Naive thymus-derived CD4-positive, alpha-beta T cell (primary cell): Measurements from ENCODE around the gene ATF6. TPM values are rescaled to one million over a fixed set of nuclear protein-coding genes. Genes with fewer than 3 reads are reported as not detected.

Experiments
- ATAC-seq: fragments of 150-1000 bp; cut with Tn5 transposase; 2 replicates; pipeline ENCODE4 v1.10.0; 2021; ENCODE audit warnings: mild to moderate bottlenecking, moderate library complexity
- CTCF ChIA-PET: fragments of 350-600 bp; sonication (Branson Sonifier 250); formaldehyde crosslinking; loops from one replicate; lab custom pipeline; 2021; ENCODE audit warnings: antibody characterized with exemption; lab: Charles Lee
- POLR2A ChIA-PET: fragments of 350-600 bp; sonication (Branson Sonifier 250); formaldehyde crosslinking; loops from one replicate; lab custom pipeline; 2021; ENCODE audit warnings: antibody characterized with exemption, inconsistent platforms; lab: Charles Lee
- DNase-seq, 9 donors: peaks; one replicate each; pipeline versions ENCODE4 v3.0.0 to v3.0.0-alpha.2; 2020 to 2022; ENCODE audit warnings: mixed read lengths in 1 of 9
- H3K27ac ChIP-seq: one replicate; pipeline ENCODE4 v1.7.0; 2013; ENCODE audit warnings: mild to moderate bottlenecking, low read depth, low read length, moderate library complexity
- H3K27me3 ChIP-seq, 2 donors: one replicate each; pipeline ENCODE4 v1.7.0; 2013; ENCODE audit warnings: low read length in 2 of 2, mild to moderate bottlenecking in 2 of 2, moderate library complexity in 2 of 2; ENCODE audit not compliant: control insufficient read depth in 2 of 2, insufficient read depth in 2 of 2
- H3K36me3 ChIP-seq, 3 experiments: 1 replicate in 2 of 3; 2 replicates in 1 of 3; pipeline ENCODE4 v1.7.0; 2013; ENCODE audit warnings: low read length in 3 of 3, mild to moderate bottlenecking in 3 of 3, moderate library complexity in 1 of 3; ENCODE audit not compliant: insufficient read depth in 3 of 3, control insufficient read depth in 2 of 3
- H3K4me1 ChIP-seq, 2 donors: one replicate each; pipeline ENCODE4 v1.7.0; 2013; ENCODE audit warnings: low read length in 2 of 2, mild to moderate bottlenecking in 2 of 2, moderate library complexity in 1 of 2; ENCODE audit not compliant: control insufficient read depth in 2 of 2, insufficient read depth in 2 of 2
- H3K4me3 ChIP-seq: 2 replicates; pipeline ENCODE4 v1.7.0; 2013; ENCODE audit warnings: mild to moderate bottlenecking, low read length
- H3K9me3 ChIP-seq, 3 experiments: 1 replicate in 2 of 3; 2 replicates in 1 of 3; pipeline ENCODE4 v1.7.0; 2013; ENCODE audit warnings: low read length in 3 of 3; ENCODE audit not compliant: control insufficient read depth in 2 of 3
- H3K27ac Mint-ChIP-seq, 9 donors: one replicate each; pipeline ENCODE4 v1.8.0; 2020 to 2022; ENCODE audit warnings: mixed read lengths in 9 of 9, mild to moderate bottlenecking in 8 of 9, moderate library complexity in 5 of 9, inconsistent platforms in 2 of 9
- H3K27me3 Mint-ChIP-seq, 5 donors: one replicate each; pipeline ENCODE4 v1.8.0; 2021 to 2022; ENCODE audit warnings: mixed read lengths in 5 of 5, mild to moderate bottlenecking in 1 of 5
- H3K36me3 Mint-ChIP-seq, 5 donors: one replicate each; pipeline ENCODE4 v1.8.0; 2020 to 2022; ENCODE audit warnings: mixed read lengths in 5 of 5, mild to moderate bottlenecking in 3 of 5, inconsistent platforms in 1 of 5
- H3K4me1 Mint-ChIP-seq, 7 donors: one replicate each; pipeline ENCODE4 v1.8.0; 2020 to 2022; ENCODE audit warnings: mixed read lengths in 7 of 7, mild to moderate bottlenecking in 3 of 7, inconsistent platforms in 1 of 7
- H3K4me3 Mint-ChIP-seq, 10 donors: one replicate each; pipeline ENCODE4 v1.8.0; 2020 to 2022; ENCODE audit warnings: mild to moderate bottlenecking in 10 of 10, mixed read lengths in 10 of 10, moderate library complexity in 6 of 10, inconsistent platforms in 2 of 10
- H3K9me3 Mint-ChIP-seq, 11 donors: one replicate each; pipeline ENCODE4 v1.8.0; 2020 to 2022; ENCODE audit warnings: mixed read lengths in 11 of 11, mild to moderate bottlenecking in 4 of 11, inconsistent platforms in 1 of 11, moderate library complexity in 1 of 11
- intact Hi-C, 2 donors: fragments of 100-400 bp; cut with micrococcal nuclease; formaldehyde crosslinking; loops; one replicate each; pipeline ENCODE4 v1.15.1; 2023
- polyA plus RNA-seq, 2 donors: library from polyadenylated mRNA; unstranded; fragments of 300-500 nt; fragmentation: Illumina TruSeq; gene quantifications; one replicate each; pipeline ENCODE4 v1.2.3, GENCODE V29; 2021
- total RNA-seq, 6 experiments: library from RNA in 5 of 6; stranded (reverse) in 5 of 6; gene quantifications; 1 replicate in 5 of 6; 2 replicates in 1 of 6; pipeline ENCODE4 v1.2.3 and lab custom pipeline; 2021 to 2026

ATF6 gene
- total and polyA plus RNA-seq, 7 experiments from 2014 or later = 17.9 to 27.5 (median 22.5) TPM

GRCh38 chr1:161771973-161772372 is 5.9 kb downstream of the ATF6 start:
- Mint-ChIP-seq H3K4me1 (peaks cover 12 to 35% (median 18%) of the 10 kb centered on the region in 7 donors), H3K36me3 (peaks cover 0 to 5% (median 0%) of the 10 kb centered on the region in 5 donors), H3K27me3 (no peaks in the 10 kb centered on the region), H3K4me3 (no peak overlapping the region), H3K9me3 (no peaks in the 10 kb centered on the region), H3K27ac (no peak overlapping the region)
- H3K27ac ChIP-seq = peak overlapping the region; percentile 53
- POLR2A ChIA-PET = interaction anchor here (0.6 to 1.6 kb wide), 3 partner anchors 15 to 144 kb away, joined by 3 to 5 read pairs (median 4); partner anchors contain the start of gene DUSP12
- intact Hi-C loops = loop anchor here (1.0 to 2.0 kb wide), 2 partner anchors 15 to 16 kb away; no protein-coding TSS in a partner anchor
- peak; percentile 20 for ATAC-seq
- CTCF ChIA-PET = interaction anchor here (0.7 to 1.9 kb wide), 5 partner anchors 9 to 160 kb away, joined by 3 to 12 read pairs (median 4); no protein-coding TSS in a partner anchor
- no peak for DNase-seq
- H3K4me3 ChIP-seq = no peak overlapping the region
- no peaks in the 10 kb centered on the region for H3K36me3 ChIP-seq
- H3K9me3 ChIP-seq = no peaks in the 10 kb centered on the region
- peaks cover 38 to 67% of the 10 kb centered on the region in 2 donors for H3K4me1 ChIP-seq
- no peaks in the 10 kb centered on the region for H3K27me3 ChIP-seq

GRCh38 chr1:161772397-161772796 is 6.3 kb downstream of the ATF6 start:
- POLR2A ChIA-PET = interaction anchor here (1.6 kb wide), 1 partner anchor 23 kb away, joined by 5 read pairs; the partner anchor contains the start of gene DUSP12
- peaks cover 38 to 67% of the 10 kb centered on the region in 2 donors for H3K4me1 ChIP-seq
- ATAC-seq = peak; percentile 55

GRCh38 chr1:161773791-161774190 is 7.7 kb downstream of the ATF6 start:
- H3K4me1 ChIP-seq = peaks cover 31 to 70% of the 10 kb centered on the region in 2 donors
- H3K36me3 Mint-ChIP-seq = peaks cover 0 to 5% (median 0%) of the 10 kb centered on the region in 5 donors
- ATAC-seq (no peak), DNase-seq (no peak)
- H3K36me3 ChIP-seq = no peaks in the 10 kb centered on the region
- intact Hi-C loops = loop anchor here in 1 of 2 donors (2.0 kb wide), 1 partner anchor 13 kb away; no protein-coding TSS in a partner anchor
- H3K9me3 ChIP-seq = no peaks in the 10 kb centered on the region
- peak overlapping the region in 1 of 10 donors; percentile 17 for H3K4me3 Mint-ChIP-seq
- H3K27ac ChIP-seq = no peak overlapping the region
- no peaks in the 10 kb centered on the region for H3K27me3 ChIP-seq
- POLR2A ChIA-PET = no interaction called here
- H3K4me1 Mint-ChIP-seq = peaks cover 3 to 24% (median 10%) of the 10 kb centered on the region in 7 donors
- peak overlapping the region in 3 of 9 donors; percentile 37 to 59 (median 51) for H3K27ac Mint-ChIP-seq
- H3K4me3 ChIP-seq = no peak overlapping the region
- no peaks in the 10 kb centered on the region for H3K9me3 Mint-ChIP-seq
- CTCF ChIA-PET = no interaction called here
- no peaks in the 10 kb centered on the region for H3K27me3 Mint-ChIP-seq

More at GRCh38 chr1:161772397-161772796, 6.3 kb downstream of the ATF6 start:
- Mint-ChIP-seq H3K36me3 (peaks cover 0 to 5% (median 0%) of the 10 kb centered on the region in 5 donors), H3K4me3 (no peak overlapping the region), H3K27me3 (no peaks in the 10 kb centered on the region), H3K4me1 (peaks cover 8 to 30% (median 15%) of the 10 kb centered on the region in 7 donors), H3K27ac (no peak overlapping the region), H3K9me3 (no peaks in the 10 kb centered on the region)
- DNase-seq = peak in 1 of 9 donors; percentile 12
- no peaks in the 10 kb centered on the region for H3K27me3 ChIP-seq
- CTCF ChIA-PET = interaction anchor here (0.7 to 1.9 kb wide), 5 partner anchors 10 to 160 kb away, joined by 3 to 12 read pairs (median 4); no protein-coding TSS in a partner anchor
- H3K27ac ChIP-seq = peak overlapping the region; percentile 53
- intact Hi-C loops = loop anchor here in 1 of 2 donors (2.0 kb wide), 1 partner anchor 14 kb away; no protein-coding TSS in a partner anchor
- H3K9me3 ChIP-seq = no peaks in the 10 kb centered on the region
- no peaks in the 10 kb centered on the region for H3K36me3 ChIP-seq
- H3K4me3 ChIP-seq = no peak overlapping the region

GRCh38 chr1:161777261-161777660 is 11.1 kb downstream of the ATF6 start:
- H3K4me1 Mint-ChIP-seq = peaks cover 5 to 14% (median 8%) of the 10 kb centered on the region in 7 donors
- H3K27ac Mint-ChIP-seq = no peak overlapping the region
- peak in 3 of 9 donors; percentile 12 to 25 (median 25) for DNase-seq
- H3K36me3 Mint-ChIP-seq = peaks cover 0 to 12% (median 3%) of the 10 kb centered on the region in 5 donors
- Histone ChIP-seq H3K4me3 (no peak overlapping the region), H3K4me1 (peaks cover 23 to 47% of the 10 kb centered on the region in 2 donors), H3K27me3 (no peaks in the 10 kb centered on the region), H3K27ac (no peak overlapping the region), H3K9me3 (no peaks in the 10 kb centered on the region), H3K36me3 (peaks cover 0 to 12% (median 4%) of the 10 kb centered on the region in 3 experiments)
- intact Hi-C loops = no loop called here
- no peaks in the 10 kb centered on the region for H3K9me3 Mint-ChIP-seq
- ATAC-seq = peak; percentile 66
- H3K4me3 Mint-ChIP-seq = peak overlapping the region in 1 of 10 donors; percentile 43
- POLR2A ChIA-PET = interaction anchor here (1.0 kb wide), 1 partner anchor 10 kb away, joined by 3 read pairs; no protein-coding TSS in a partner anchor
- no peaks in the 10 kb centered on the region for H3K27me3 Mint-ChIP-seq
- CTCF ChIA-PET = interaction anchor here (1.1 kb wide), 1 partner anchor 15 kb away, joined by 4 read pairs; no protein-coding TSS in a partner anchor

- DNase-seq (no peak), ATAC-seq (no peak)
- H3K27me3 ChIP-seq = no peaks in the 10 kb centered on the region
- Mint-ChIP-seq H3K27ac (no peak overlapping the region), H3K36me3 (peaks cover 3 to 19% (median 7%) of the 10 kb centered on the region in 5 donors), H3K9me3 (no peaks in the 10 kb centered on the region), H3K27me3 (no peaks in the 10 kb centered on the region), H3K4me1 (peaks cover 5 to 11% (median 8%) of the 10 kb centered on the region in 7 donors), H3K4me3 (no peak overlapping the region)
- H3K27ac ChIP-seq = no peak overlapping the region
- intact Hi-C loops = no loop called here
- POLR2A ChIA-PET = interaction anchor here (0.6 kb wide), 1 partner anchor 89 kb away, joined by 3 read pairs; no protein-coding TSS in a partner anchor
- H3K9me3 ChIP-seq = no peaks in the 10 kb centered on the region
- H3K4me3 ChIP-seq = no peak overlapping the region
- peaks cover 0 to 22% (median 4%) of the 10 kb centered on the region in 3 experiments for H3K36me3 ChIP-seq
- peaks cover 17 to 38% of the 10 kb centered on the region in 2 donors for H3K4me1 ChIP-seq
- CTCF ChIA-PET = interaction anchor here (0.7 kb wide), 1 partner anchor 1799 kb away, joined by 3 read pairs; no protein-coding TSS in a partner anchor
These were observed 12.4 kb downstream of the ATF6 start for GRCh38 chr1:161778522-161778921.

GRCh38 chr1:161779393-161779792 is 13.3 kb downstream of the ATF6 start:
- H3K27me3 Mint-ChIP-seq = no peaks in the 10 kb centered on the region
- no peak overlapping the region for H3K27ac ChIP-seq
- no peak overlapping the region for H3K27ac Mint-ChIP-seq
- H3K4me3 ChIP-seq = no peak overlapping the region
- H3K9me3 ChIP-seq = no peaks in the 10 kb centered on the region
- ChIA-PET CTCF (no interaction called here), POLR2A (no interaction called here)
- DNase-seq (no peak), ATAC-seq (no peak)
- no peaks in the 10 kb centered on the region for H3K9me3 Mint-ChIP-seq
- H3K4me1 Mint-ChIP-seq = peaks cover 4 to 10% (median 7%) of the 10 kb centered on the region in 7 donors
- H3K4me3 Mint-ChIP-seq = no peak overlapping the region
- intact Hi-C loops = no loop called here
- H3K36me3 ChIP-seq = peaks cover 0 to 26% (median 4%) of the 10 kb centered on the region in 3 experiments
- H3K36me3 Mint-ChIP-seq = peaks cover 0 to 28% (median 13%) of the 10 kb centered on the region in 5 donors
- peaks cover 11 to 30% of the 10 kb centered on the region in 2 donors for H3K4me1 ChIP-seq
- H3K27me3 ChIP-seq = no peaks in the 10 kb centered on the region
